Measurements from ENCODE around the gene INTS12.

DNA sequence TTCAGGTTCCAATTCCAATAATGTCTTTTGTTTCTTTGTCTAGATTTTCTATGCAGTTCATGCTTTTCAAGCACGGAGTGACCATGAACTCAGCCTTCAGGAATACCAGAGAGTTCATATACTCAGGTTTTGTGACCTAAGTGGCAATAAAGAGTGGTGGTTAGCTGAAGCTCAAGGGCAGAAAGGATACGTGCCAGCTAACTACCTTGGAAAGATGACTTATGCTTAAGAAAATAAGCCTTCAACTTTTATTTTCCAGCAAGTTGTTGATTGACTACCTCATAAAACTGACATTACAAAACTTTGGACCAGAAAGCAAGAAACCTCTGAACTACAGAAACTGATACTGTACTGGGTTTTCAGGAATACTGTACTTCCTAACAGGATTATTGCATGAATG is 30.8 kb downstream of the INTS12 start:
- TF ChIP-seq, protein P1, sequence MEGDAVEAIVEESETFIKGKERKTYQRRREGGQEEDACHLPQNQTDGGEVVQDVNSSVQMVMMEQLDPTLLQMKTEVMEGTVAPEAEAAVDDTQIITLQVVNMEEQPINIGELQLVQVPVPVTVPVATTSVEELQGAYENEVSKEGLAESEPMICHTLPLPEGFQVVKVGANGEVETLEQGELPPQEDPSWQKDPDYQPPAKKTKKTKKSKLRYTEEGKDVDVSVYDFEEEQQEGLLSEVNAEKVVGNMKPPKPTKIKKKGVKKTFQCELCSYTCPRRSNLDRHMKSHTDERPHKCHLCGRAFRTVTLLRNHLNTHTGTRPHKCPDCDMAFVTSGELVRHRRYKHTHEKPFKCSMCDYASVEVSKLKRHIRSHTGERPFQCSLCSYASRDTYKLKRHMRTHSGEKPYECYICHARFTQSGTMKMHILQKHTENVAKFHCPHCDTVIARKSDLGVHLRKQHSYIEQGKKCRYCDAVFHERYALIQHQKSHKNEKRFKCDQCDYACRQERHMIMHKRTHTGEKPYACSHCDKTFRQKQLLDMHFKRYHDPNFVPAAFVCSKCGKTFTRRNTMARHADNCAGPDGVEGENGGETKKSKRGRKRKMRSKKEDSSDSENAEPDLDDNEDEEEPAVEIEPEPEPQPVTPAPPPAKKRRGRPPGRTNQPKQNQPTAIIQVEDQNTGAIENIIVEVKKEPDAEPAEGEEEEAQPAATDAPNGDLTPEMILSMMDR (IDR thresholded peaks at IDR 0.05): no peak
- TF ChIP-seq POLR2A (IDR thresholded peaks at IDR 0.05) (no peak), POLR2AphosphoS5 (IDR thresholded peaks at IDR 0.05) (no peak)
